Cardiac muscle cell (in vitro differentiated cells and primary cell): ENCODE measurements around the gene AKAP9. TPM values are rescaled to one million over a fixed set of nuclear protein-coding genes. Genes with fewer than 3 reads are reported as not detected.

Source experiments
- DNase-seq, 2 donors: peaks; one replicate each; pipeline versions ENCODE4 v3.0.0 to v3.0.0-alpha.2; 2010 to 2017; ENCODE audit warnings: low read depth in 1 of 2, low spot score in 1 of 2
- H3K27ac ChIP-seq: fragments of 200-600 bp; sonication (generic); 2 replicates; pipeline ENCODE4 v1.5.1; 2016
- H3K27me3 ChIP-seq: fragments of 200-600 bp; sonication (generic); 2 replicates; pipeline ENCODE4 v1.6.0; 2016; ENCODE audit warnings: control low read depth
- H3K36me3 ChIP-seq: fragments of 200-600 bp; sonication (generic); 2 replicates; pipeline ENCODE4 v1.5.1; 2016; ENCODE audit warnings: control low read depth
- H3K4me1 ChIP-seq: fragments of 200-600 bp; sonication (generic); 2 replicates; pipeline ENCODE4 v1.8.1; 2017; ENCODE audit warnings: low read depth, mild to moderate bottlenecking, mixed run types
- H3K4me3 ChIP-seq: fragments of 200-600 bp; sonication (generic); 2 replicates; pipeline ENCODE4 v1.5.1; 2016; ENCODE audit warnings: mild to moderate bottlenecking
- H3K9me3 ChIP-seq: fragments of 200-600 bp; sonication (generic); 2 replicates; pipeline ENCODE4 v1.5.1; 2017; ENCODE audit warnings: low read depth, mild to moderate bottlenecking, control low read depth
- CTCF ChIP-seq: IDR thresholded peaks from 2 replicates; pipeline ENCODE4 v1.5.1; 2012; ENCODE audit warnings: low read depth, mild to moderate bottlenecking, low read length
- polyA plus RNA-seq: library from polyadenylated mRNA; unstranded; fragments of >200 nt; fragmentation: Nextera tagmentation; extraction: Ambion mirVana; gene quantifications from 2 replicates; pipeline ENCODE4 v1.2.1, GENCODE V29; 2016
- total RNA-seq: library from RNA; depleted of rRNA; stranded (reverse); fragments of >200 nt; gene quantifications from 2 replicates; pipeline ENCODE4 v1.2.3, GENCODE V29; 2016

AKAP9 gene
- total and polyA plus RNA-seq, 2 experiments from 2014 or later, result 41.4 to 57.1 TPM

- TF ChIP-seq CTCF, result no peak
- Histone ChIP-seq H3K9me3 (no peaks in the 10 kb centered on the region), H3K27ac (peak overlapping the region; percentile 59), H3K36me3 (peaks cover 13% of the 10 kb centered on the region), H3K27me3 (no peaks in the 10 kb centered on the region), H3K4me1 (peaks cover 28% of the 10 kb centered on the region), H3K4me3 (no peak overlapping the region)
- DNase-seq, result no peak
Measured at GRCh38 chr7:92052684-92053083, 112.0 kb downstream of the AKAP9 start.

GRCh38 chr7:92053312-92053711, 112.7 kb downstream of the AKAP9 start:
- H3K36me3 ChIP-seq, result peaks cover 12% of the 10 kb centered on the region
- no peaks in the 10 kb centered on the region for H3K27me3 ChIP-seq
- no peak for DNase-seq
- no peak overlapping the region for H3K4me3 ChIP-seq
- H3K4me1 ChIP-seq, result peaks cover 34% of the 10 kb centered on the region
- no peaks in the 10 kb centered on the region for H3K9me3 ChIP-seq
- peak overlapping the region; percentile 59 for H3K27ac ChIP-seq
- no peak for TF ChIP-seq CTCF

- no peaks in the 10 kb centered on the region for H3K9me3 ChIP-seq
- H3K4me3 ChIP-seq, result no peak overlapping the region
- no peak for DNase-seq
- H3K27me3 ChIP-seq, result no peaks in the 10 kb centered on the region
- no peak for TF ChIP-seq CTCF
- H3K4me1 ChIP-seq, result peaks cover 34% of the 10 kb centered on the region
- H3K27ac ChIP-seq, result peak overlapping the region; percentile 82
- H3K36me3 ChIP-seq, result peaks cover 8% of the 10 kb centered on the region
Measured at GRCh38 chr7:92056286-92056685, 115.6 kb downstream of the AKAP9 start.

GRCh38 chr7:92057375-92057774, 116.7 kb downstream of the AKAP9 start:
- Histone ChIP-seq H3K27ac (peak overlapping the region; percentile 82), H3K9me3 (no peaks in the 10 kb centered on the region), H3K27me3 (no peaks in the 10 kb centered on the region), H3K36me3 (peaks cover 10% of the 10 kb centered on the region), H3K4me3 (no peak overlapping the region), H3K4me1 (peaks cover 34% of the 10 kb centered on the region)
- peak in 1 of 2 donors; percentile 37 for DNase-seq
- TF ChIP-seq CTCF, result no peak

GRCh38 chr7:92058040-92058439, 117.4 kb downstream of the AKAP9 start:
- peaks cover 4% of the 10 kb centered on the region for H3K36me3 ChIP-seq
- H3K9me3 ChIP-seq, result no peaks in the 10 kb centered on the region
- H3K27ac ChIP-seq, result peak overlapping the region; percentile 82
- DNase-seq, result no peak
- H3K27me3 ChIP-seq, result no peaks in the 10 kb centered on the region
- H3K4me1 ChIP-seq, result peaks cover 34% of the 10 kb centered on the region
- H3K4me3 ChIP-seq, result no peak overlapping the region
- no peak for TF ChIP-seq CTCF

GRCh38 chr7:92058899-92059298, 118.2 kb downstream of the AKAP9 start:
- Histone ChIP-seq H3K4me3 (no peak overlapping the region), H3K36me3 (peaks cover 4% of the 10 kb centered on the region), H3K9me3 (no peaks in the 10 kb centered on the region), H3K27ac (no peak overlapping the region), H3K4me1 (peaks cover 34% of the 10 kb centered on the region), H3K27me3 (no peaks in the 10 kb centered on the region)
- TF ChIP-seq CTCF, result no peak
- DNase-seq, result no peak
